NCI-H345 (cell line): ENCODE measurements around the gene RPS19BP1.

Experiments
- DNase-seq: peaks from one replicate; lab custom pipeline; 2025; lab: John Stamatoyannopoulos, UW

The RPS19BP1 gene

GRCh38 chr22:39559456-39560105 lies 27.0 kb upstream of the RPS19BP1 start:
- no peak for DNase-seq

- no peak for DNase-seq
Observed at GRCh38 chr22:39558950-39559349, 26.4 kb upstream of the RPS19BP1 start.

- no peak for DNase-seq
Observed at GRCh38 chr22:39558254-39558727, 25.7 kb upstream of the RPS19BP1 start.

DNA sequence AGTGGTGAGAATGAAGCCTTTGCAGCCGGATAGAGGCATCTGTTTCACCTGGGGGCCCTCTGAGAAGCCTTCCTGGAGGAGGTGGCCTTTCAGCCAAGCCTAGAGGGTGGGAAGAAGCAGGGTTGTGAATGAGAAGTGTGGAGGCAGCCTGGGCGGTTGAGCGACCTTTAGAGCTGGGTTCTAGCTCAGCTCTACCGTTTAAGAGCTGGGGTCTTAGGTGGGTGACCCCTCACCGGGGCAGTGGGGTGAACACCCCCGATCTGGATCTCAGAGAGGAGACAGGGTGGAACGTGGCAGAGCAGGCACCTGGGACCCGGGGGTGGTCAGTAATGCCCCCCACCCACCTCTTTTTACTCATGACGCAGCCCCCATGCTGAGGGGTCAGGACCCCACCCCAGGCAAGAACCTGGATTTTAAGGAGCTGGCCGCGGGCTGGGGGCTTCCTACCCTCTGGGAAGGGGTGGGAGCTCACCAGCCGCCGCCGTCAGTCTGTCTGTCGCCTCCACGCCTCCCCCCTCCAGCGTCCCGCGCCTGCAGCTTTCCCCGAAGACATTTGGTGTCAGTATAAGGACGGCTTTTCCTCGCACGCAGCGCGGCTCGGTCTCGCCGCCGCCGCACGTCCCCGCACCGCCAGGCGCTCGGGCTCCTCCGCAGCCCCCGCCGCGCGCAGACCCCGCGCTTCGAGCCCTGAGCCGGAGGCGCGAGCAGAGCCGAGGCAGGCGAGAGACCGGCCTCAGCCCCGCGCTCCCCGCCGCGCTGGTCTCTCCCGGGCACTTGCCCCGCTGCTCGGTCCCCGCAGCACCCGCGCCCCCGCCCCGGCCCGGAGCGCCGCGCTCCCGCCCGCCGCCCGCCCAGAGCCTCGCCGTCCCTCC lies 24.7 kb upstream of the RPS19BP1 start:
- DNase-seq, result peak; percentile 17

DNA sequence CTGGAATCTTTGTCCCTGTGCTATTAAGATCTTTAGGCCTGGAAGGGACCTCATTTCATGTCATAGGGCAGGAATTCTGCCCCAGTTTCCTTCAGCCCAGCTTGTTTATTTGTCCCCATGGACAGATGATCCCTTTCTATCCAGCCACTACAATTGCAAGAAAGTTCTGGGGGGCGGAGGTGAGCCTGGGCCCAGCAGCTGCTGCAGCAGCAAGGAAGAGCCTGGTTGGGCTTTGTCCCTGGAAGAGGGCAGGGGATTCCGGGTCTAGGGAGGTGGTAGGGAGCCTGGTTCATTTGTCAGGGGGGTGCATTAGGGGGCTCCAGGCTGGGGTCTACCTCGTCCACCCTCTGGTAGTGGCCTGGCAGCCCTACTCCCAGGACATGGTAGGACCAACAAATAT lies 21.6 kb upstream of the RPS19BP1 start:
- DNase-seq, result no peak

DNA sequence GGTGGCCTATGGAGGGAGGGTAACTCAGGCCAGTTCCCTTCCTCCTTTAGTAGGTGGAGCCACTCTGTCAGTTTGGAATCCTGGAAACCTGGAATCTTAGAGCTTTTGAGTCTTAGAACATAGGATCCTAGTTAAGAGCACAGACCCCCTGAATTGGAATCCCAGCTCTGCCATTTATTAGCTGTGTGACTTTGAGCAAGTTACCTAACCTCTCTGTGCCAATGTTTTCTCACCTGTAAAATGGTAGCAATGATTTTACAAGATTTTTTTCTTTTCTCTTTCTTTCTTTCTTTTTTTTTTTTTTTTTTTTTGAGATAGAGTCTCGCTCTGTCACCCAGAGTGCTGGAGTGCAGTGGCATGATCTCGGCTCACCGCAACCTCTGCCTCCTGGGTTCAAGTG lies 20.9 kb upstream of the RPS19BP1 start:
- no peak for DNase-seq

DNA sequence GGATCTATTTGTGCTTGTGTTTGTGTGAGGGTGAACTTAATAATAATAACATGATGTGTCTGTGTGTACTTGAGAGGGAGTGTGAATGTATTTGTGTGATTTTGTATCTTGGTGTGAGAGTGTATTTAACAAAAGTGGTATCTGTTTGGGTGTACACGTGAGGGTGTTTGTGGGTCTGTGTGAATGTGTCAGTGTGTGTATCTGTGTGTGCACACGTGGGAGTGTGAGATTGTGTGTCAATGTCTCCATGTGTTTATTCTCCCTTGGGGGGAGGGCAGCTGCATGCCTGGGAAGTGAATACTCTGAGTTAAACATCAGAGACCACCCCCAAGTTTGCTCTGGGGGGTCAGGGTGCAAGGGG lies 15.0 kb upstream of the RPS19BP1 start:
- no peak for DNase-seq

DNA sequence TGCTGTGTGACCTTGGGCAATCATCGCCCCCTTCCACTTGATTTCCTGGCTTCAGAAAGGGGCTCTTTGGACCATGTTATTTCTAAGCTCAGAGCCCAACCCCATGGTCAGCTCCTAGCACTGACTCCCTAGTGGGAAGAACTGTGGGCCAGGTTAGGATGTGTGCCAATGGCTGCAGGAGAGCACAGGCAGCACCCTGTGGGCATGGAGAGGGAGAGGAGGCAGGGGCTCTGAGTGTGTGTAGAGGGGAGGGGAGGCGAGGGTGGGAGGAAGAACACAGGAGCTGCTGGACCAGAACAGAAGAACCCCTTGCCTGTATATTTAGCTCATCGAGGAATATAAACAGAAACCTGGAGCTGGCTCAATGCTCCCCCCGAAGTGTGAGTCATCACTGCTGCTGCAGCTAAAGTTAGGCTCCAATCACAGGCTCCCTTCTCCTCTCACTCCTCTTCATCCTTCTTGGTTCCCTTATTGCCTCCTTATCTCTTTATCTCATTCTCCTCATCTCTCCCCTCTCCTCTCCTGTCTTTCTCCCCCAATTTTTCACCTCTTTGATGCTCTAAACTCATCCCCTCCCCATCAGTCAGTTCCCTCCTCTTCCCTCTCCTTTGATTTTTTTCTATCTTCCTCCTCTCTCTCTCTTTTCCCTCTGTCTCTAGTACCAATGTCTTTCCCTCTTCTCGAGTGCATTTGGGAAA lies 14.5 kb upstream of the RPS19BP1 start:
- DNase-seq, result no peak

DNA sequence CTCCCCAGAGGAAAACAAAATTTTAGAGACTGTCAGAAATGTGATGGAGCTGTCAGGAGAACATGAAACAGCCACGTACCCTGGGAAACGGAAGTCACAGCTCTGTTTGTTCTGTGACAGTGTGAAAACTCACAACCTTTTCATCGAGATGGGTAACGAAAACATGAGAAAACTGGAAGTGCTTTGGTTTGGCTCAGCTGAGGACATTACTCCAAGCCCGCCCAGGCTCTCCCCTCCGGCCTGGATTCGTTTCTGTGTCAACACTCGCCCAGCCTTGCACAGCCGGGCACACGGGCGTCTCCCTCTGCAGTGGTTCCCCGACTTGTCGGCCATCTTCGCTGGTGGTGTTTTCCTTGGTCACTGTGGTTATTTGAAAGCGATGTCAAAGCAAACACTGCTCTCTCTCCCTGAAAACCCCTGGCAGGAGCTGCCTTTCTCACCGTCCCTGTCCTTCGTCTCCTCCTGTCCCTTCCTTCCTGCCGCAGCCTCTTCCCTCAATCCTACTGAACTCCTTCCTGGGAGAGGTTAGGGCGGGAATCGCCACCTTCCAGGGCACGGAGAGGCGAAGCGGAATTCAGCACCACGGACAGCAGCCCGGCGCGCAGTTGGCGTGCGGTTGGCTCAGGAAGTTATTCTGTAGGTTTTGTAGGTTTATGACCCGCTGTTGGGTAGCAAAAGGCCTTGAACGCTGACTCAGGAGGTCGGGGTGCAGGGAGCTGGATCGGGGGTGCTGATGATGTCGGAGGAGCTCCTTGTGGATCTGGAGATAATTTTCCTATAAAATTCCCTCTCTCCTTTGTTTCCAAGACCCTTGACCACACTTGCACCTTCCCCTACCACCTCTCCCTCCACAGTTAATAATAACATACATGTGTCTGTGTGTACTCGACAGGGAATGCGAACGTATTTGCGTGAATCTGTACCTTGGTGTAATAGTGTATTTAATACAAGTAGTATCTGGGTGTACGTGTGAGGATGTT lies 13.1 kb upstream of the RPS19BP1 start:
- no peak for DNase-seq

DNA sequence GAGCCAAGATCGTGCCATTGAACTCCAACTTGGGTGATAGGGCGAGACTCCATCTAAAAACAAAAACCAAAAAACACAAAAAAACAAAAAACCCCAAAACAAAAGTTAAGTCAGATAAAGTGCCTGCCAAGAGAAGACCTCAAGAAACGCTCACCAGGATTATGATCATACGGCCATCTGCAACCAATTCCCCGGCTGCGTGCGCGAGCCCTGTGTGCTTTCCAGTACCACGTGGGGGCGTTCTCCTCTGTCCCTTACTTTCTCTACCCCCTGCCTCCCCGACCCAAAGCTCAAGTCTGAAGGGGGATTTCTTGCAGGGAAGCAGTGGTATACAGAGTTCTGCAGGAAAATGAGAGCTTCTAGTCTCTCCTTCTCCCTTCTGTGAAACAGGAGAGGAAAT lies 10.5 kb upstream of the RPS19BP1 start:
- DNase-seq, result no peak

DNA sequence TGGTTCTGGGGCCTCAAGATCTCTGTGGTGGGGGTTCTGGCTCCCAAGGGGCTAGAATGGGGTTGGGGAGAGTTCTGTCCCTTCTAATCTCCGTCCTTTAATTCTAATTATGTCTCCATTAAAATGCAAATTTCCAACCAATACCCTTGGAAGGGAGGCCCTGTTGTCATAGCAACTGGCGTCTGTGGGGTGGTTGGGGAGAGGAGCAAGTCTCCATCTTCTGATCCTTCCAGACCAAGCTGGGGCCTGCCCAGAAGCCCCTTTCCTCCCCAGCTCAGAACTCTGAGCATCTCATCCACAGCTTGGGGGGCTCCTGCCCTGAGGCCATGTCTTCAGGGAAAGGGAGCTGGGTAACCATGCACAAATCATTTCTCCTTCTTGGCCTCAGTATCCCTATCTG lies 5.4 kb upstream of the RPS19BP1 start:
- no peak for DNase-seq

- DNase-seq, result no peak
Observed at GRCh38 chr22:39536711-39537110, 4.2 kb upstream of the RPS19BP1 start.

DNA sequence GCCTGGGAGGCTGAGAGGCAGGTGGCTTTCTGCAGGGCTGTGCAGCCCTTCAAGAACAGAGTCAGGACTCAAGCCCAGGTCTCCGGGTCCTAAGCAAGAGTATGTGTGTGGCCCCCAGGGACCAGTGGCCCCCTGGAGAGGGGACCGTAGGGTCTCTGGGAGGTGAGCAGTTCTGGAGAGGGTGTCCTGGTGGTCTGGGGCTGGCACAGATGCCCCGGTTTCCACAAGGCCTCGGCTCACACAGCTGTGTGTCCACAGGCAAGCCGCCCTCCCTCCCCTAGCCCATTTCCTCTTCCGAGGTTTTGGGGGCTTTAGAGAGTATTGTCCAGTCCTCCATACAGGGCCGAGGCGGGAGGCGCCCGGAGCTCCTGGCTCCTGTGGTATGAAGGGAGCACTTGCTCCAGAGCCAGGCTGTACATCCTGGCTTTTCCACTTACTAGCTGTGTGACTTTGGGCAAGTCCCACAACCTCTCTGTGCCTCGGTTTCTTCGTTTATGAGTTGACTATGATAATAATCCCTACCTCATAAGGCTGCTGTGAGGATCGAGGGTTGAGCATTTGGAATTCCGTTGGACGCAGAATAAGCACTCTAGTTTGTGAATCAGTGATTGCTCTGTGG lies 3.4 kb upstream of the RPS19BP1 start:
- no peak for DNase-seq

DNA sequence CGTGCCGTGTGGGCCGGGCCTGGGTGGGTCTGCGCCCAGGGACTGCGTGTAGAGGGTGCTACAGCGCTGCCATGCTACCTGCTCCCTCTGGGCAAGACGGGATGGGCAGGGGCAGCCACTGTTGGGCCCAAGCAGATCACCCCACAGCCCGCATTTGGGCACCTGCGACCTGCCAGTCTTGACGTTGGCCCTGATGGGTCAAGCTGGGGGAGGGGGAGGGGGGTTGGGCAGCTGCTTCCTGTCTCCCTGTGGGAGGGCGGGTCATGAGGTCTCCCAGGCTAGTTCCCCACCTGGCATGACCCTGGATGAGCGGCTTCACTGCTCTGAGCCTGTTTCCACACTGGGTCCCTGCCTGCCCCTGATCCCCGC lies 2.8 kb upstream of the RPS19BP1 start:
- no peak for DNase-seq

DNA sequence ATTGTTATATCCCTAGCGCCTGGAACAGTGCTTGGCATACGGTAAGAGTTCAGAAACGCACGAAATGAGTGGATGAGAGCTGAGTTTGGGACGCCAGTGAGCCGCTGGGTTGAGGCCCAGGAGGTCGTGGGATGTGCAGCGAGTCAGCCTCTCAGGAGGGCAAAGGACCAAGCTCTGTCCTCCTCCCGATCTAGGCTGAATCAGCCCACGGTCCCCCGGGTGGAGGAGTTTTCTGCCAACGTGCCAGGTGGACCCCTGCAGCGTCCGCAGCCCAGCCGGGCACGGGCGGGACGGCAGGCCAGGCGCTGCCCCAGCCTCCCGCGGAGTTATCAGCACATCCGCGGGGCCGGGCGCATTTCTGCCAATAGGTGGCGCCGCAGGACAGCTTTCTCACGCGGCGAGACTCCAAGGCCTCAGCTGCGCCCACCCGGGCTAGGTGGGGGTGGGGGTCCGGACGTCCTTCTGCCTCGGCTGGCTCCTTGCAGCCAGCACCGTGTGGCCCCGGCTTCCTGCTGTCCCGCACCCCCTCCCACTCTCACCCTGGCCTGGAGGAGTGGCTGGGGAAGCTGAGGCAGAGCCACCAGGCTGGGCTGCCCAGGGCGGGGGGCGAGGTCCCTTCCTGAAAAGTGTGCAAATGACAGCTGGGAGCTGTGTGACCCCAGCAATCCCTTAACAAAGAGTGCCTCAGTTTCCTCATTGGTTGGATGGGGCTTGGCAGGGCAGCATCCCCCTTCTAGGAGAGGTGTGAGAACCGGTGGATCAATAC lies 2.2 kb upstream of the RPS19BP1 start:
- peak; percentile 61 for DNase-seq

GRCh38 chr22:39534092-39534506 lies 1.6 kb upstream of the RPS19BP1 start:
- no peak for DNase-seq

GRCh38 chr22:39530692-39531331 lies 1.7 kb downstream of the RPS19BP1 start:
- no peak for DNase-seq

GRCh38 chr22:39530116-39530515 lies 2.4 kb downstream of the RPS19BP1 start:
- DNase-seq, result no peak

DNA sequence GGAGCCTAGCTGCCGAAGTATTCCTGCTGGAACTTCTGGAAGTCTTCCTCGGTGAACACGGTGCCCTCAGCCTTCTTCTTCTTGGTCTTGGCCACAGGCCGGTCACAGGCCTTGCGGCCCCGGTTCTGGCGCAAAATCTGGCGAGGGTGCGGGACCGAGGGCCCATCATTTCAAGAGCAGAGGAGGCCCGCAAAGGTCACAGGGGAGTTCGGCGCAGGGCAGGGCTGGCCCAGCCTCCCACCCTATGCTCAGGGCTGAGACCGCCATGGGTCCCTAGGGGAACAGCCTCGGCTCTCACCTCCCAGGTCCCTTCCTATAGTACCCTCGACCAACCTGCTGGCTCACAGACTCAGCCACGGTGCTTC lies 3.1 kb downstream of the RPS19BP1 start:
- no peak for DNase-seq
